HFFc6 (cell line): ENCODE results near the gene B4GALT5. TPM values are rescaled to one million over a fixed set of nuclear protein-coding genes. Genes with fewer than 3 reads are reported as not detected.
A peak's percentile ranks its signal among the peaks of the same experiment; 100 is the strongest.

ENCODE experiments used
- DNase-seq: peaks from one replicate; pipeline ENCODE4 v3.0.0-alpha.2; 2018
- H3K27ac Mint-ChIP-seq: 2 replicates; pipeline ENCODE4 v1.8.0; 2020; ENCODE audit warnings: mild to moderate bottlenecking, mixed read lengths
- H3K27me3 Mint-ChIP-seq: 2 replicates; pipeline ENCODE4 v1.8.0; 2021; ENCODE audit warnings: mild to moderate bottlenecking, moderate library complexity, mixed read lengths; ENCODE audit not compliant: insufficient read depth
- H3K36me3 Mint-ChIP-seq: 2 replicates; pipeline ENCODE4 v1.8.0; 2021; ENCODE audit warnings: low read depth, mixed read lengths
- H3K4me1 Mint-ChIP-seq: 2 replicates; pipeline ENCODE4 v1.8.0; 2020; ENCODE audit warnings: low read depth, mixed read lengths
- H3K4me3 Mint-ChIP-seq: 2 replicates; pipeline ENCODE4 v1.8.0; 2020; ENCODE audit warnings: mild to moderate bottlenecking, moderate library complexity, mixed read lengths
- H3K9me3 Mint-ChIP-seq: 2 replicates; pipeline ENCODE4 v1.8.0; 2020; ENCODE audit warnings: mild to moderate bottlenecking, mixed read lengths
- total RNA-seq, 6 experiments: library from RNA; stranded (reverse); fragmentation: NEBNext Ultra II Directional; extraction: Animal tissue kit (Norgen Biotek cat#: 25700); gene quantifications; 2 replicates in 1 of 6; 3 replicates in 5 of 6; pipeline ENCODE4 v1.2.3, GENCODE V29; 2021
- TF ChIP-seq, protein P1 (sequence below): fragments of 200-600 bp; sonication (generic); IDR thresholded peaks from 2 replicates; pipeline ENCODE4 v1.5.0; 2021; ENCODE audit warnings: antibody characterized with exemption, mild to moderate bottlenecking

B4GALT5 gene
- total RNA-seq, 6 experiments from 2014 or later: 19.7 to 25.0 (median 21.9) TPM

DNA sequence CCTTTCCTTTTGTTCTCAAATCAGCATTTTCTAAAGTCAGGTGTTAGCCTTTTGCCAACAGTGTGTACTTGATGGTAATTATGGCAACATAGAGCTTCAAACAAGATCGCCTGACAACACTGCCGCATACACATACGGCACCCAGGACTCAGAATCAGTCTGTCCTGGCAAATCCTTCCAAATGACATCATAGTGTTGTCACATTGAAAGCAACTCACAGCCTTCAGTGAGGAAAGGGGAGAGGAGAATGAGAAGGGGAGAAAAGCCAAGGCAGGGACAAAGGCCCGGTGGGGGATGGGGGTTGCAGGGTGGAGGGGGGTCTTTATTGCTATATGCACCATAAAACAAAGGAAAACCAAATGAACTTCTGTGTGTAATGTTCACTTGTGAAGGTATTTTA, 80.0 kb downstream of the B4GALT5 start:
- TF ChIP-seq, protein P1, sequence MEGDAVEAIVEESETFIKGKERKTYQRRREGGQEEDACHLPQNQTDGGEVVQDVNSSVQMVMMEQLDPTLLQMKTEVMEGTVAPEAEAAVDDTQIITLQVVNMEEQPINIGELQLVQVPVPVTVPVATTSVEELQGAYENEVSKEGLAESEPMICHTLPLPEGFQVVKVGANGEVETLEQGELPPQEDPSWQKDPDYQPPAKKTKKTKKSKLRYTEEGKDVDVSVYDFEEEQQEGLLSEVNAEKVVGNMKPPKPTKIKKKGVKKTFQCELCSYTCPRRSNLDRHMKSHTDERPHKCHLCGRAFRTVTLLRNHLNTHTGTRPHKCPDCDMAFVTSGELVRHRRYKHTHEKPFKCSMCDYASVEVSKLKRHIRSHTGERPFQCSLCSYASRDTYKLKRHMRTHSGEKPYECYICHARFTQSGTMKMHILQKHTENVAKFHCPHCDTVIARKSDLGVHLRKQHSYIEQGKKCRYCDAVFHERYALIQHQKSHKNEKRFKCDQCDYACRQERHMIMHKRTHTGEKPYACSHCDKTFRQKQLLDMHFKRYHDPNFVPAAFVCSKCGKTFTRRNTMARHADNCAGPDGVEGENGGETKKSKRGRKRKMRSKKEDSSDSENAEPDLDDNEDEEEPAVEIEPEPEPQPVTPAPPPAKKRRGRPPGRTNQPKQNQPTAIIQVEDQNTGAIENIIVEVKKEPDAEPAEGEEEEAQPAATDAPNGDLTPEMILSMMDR: no peak
- Mint-ChIP-seq H3K27me3 (no peaks in the 10 kb centered on the region), H3K4me1 (no peaks in the 10 kb centered on the region), H3K9me3 (peaks cover 2% of the 10 kb centered on the region; the same call in 1 of the 2 replicates), H3K36me3 (peaks cover 22% of the 10 kb centered on the region), H3K27ac (no peak overlapping the region), H3K4me3 (no peak overlapping the region)
- no peak for DNase-seq

DNA sequence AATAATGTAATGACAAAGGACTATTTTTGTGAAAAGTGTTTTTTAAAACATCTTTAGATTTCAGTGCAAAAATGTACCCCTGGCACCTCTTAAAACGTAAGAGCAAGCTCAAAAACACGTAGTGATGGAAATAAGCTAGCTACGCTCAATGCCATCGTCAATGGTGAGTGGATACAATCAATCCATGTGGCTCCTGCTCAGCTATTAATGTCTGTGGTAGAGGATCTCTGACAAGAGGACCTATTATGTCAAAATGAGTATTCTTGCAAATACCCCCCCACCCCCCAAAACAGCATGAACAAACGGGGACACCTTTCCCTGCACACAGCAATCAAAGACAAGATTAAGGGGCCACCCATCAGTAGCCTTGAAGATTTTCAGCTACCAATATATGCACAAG, 80.7 kb downstream of the B4GALT5 start:
- Mint-ChIP-seq H3K36me3 (peaks cover 22% of the 10 kb centered on the region), H3K27me3 (no peaks in the 10 kb centered on the region), H3K4me3 (no peak overlapping the region), H3K9me3 (peaks cover 6% of the 10 kb centered on the region; the same call in 1 of the 2 replicates), H3K4me1 (no peaks in the 10 kb centered on the region), H3K27ac (no peak overlapping the region)
- TF ChIP-seq, protein P1: no peak
- no peak for DNase-seq

DNA sequence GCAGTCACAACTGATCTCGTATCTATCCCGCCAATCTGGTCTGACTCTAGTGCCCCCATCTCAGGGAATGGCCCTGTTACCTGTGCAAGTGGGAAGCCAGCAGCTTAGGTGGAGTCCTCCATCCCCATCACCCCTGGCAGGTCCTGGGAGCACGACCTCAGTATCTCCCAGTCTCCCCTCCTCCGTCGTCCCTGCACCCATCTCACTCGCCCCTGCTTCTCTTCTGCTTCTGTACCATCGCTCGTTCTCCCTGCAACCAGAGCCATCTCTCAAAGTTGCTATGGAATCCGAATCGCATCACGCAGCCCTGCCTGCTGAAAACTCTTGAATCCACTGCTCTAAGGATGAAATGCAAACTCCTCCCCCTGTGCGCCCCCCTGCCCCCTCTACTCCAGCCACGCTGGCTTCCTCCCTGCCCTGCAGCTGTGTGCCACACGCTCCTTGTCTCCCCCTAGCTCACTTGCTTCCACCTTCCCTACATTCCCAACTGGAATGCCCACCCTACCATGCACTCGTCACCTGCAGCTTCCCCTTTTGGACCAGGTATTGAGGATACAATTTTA, 81.7 kb downstream of the B4GALT5 start:
- peaks cover 6% of the 10 kb centered on the region; the same call in 1 of the 2 replicates for H3K9me3 Mint-ChIP-seq
- H3K27me3 Mint-ChIP-seq: peaks cover 5% of the 10 kb centered on the region
- DNase-seq: no peak
- H3K36me3 Mint-ChIP-seq: peaks cover 22% of the 10 kb centered on the region
- TF ChIP-seq, protein P1: no peak
- H3K4me1 Mint-ChIP-seq: no peaks in the 10 kb centered on the region
- no peak overlapping the region for H3K27ac Mint-ChIP-seq
- H3K4me3 Mint-ChIP-seq: no peak overlapping the region

DNA sequence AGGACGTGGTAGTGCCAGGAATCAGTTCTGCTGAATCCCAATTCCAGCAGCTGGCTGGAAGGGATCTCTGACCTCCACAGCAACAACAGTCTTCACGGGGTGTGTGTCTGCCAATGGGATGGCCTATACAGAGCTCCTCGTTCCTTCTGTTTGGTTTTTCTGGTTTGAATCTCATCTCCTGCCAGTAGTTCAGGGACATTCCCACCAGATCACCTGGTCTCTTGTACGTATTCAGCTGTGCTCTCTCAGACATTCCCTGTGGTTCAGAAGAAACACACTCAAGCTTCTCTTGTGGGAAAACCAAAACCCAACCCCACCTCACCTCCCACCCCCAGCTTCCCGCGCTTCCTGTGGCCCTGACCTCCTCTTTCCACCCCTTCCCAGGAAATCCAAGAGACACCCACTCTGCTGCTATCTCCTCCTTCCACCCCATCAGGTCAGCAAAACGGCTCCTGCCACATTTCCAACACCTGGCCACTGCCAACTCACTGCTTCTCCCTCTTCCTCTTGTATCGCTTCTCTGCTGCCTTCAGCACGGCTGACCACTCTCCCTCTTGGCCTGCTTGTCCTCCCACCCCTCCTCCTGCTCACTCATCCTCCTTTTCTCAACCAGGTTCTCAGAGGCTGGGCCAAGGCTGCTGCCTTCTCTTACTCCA, 82.5 kb downstream of the B4GALT5 start:
- H3K9me3 Mint-ChIP-seq: peaks cover 6% of the 10 kb centered on the region; the same call in 1 of the 2 replicates
- no peak overlapping the region for H3K4me3 Mint-ChIP-seq
- no peak for DNase-seq
- peaks cover 19% of the 10 kb centered on the region for H3K36me3 Mint-ChIP-seq
- peak overlapping the region; percentile 45; the same call in 1 of the 2 replicates for H3K27ac Mint-ChIP-seq
- H3K4me1 Mint-ChIP-seq: no peaks in the 10 kb centered on the region
- TF ChIP-seq, protein P1: no peak
- H3K27me3 Mint-ChIP-seq: peaks cover 9% of the 10 kb centered on the region

DNA sequence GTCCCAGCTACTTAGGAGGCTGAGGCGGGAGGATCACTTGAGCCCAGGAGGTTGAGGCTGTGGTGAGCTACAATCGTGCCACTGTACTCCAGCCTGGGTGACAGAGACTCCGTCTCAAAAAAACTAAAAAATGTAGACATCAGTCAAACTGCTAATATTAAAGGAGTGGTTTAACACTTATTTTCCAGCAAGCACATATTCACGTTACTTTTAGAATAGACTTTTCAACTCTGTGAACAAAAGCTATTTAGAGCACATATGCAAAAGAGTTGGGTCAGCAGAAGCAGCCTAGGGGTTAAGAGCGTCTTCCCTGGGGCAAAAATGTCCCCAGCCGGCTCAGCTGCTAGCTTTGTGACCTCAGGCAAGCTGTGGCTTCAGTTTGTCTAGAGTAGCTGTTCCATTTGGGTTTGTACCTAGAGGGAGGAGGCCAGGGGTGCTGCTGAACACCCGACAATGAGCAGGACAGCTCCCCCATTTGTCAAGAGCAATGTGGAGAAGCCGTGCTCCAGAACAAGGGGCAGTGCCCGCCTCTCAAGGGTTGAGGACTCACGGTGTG, 83.2 kb downstream of the B4GALT5 start:
- no peak overlapping the region for H3K27ac Mint-ChIP-seq
- TF ChIP-seq, protein P1: no peak
- H3K9me3 Mint-ChIP-seq: peaks cover 6% of the 10 kb centered on the region; the same call in 1 of the 2 replicates
- H3K36me3 Mint-ChIP-seq: peaks cover 13% of the 10 kb centered on the region
- peaks cover 5% of the 10 kb centered on the region; the same call in 1 of the 2 replicates for H3K4me1 Mint-ChIP-seq
- H3K4me3 Mint-ChIP-seq: no peak overlapping the region
- H3K27me3 Mint-ChIP-seq: peaks cover 9% of the 10 kb centered on the region
- DNase-seq: no peak
